HFFc6 (cell line): ENCODE results near the gene CLASRP. TPM values are rescaled to one million over a fixed set of nuclear protein-coding genes. Genes with fewer than 3 reads are reported as not detected.
A peak's percentile ranks its signal among the peaks of the same experiment; 100 is the strongest.

Experiments
- DNase-seq: peaks from one replicate; pipeline ENCODE4 v3.0.0-alpha.2; 2018
- H3K27ac Mint-ChIP-seq: 2 replicates; pipeline ENCODE4 v1.8.0; 2020; ENCODE audit warnings: mild to moderate bottlenecking, mixed read lengths
- H3K27me3 Mint-ChIP-seq: 2 replicates; pipeline ENCODE4 v1.8.0; 2021; ENCODE audit warnings: mild to moderate bottlenecking, moderate library complexity, mixed read lengths; ENCODE audit not compliant: insufficient read depth
- H3K36me3 Mint-ChIP-seq: 2 replicates; pipeline ENCODE4 v1.8.0; 2021; ENCODE audit warnings: low read depth, mixed read lengths
- H3K4me1 Mint-ChIP-seq: 2 replicates; pipeline ENCODE4 v1.8.0; 2020; ENCODE audit warnings: low read depth, mixed read lengths
- H3K4me3 Mint-ChIP-seq: 2 replicates; pipeline ENCODE4 v1.8.0; 2020; ENCODE audit warnings: mild to moderate bottlenecking, moderate library complexity, mixed read lengths
- H3K9me3 Mint-ChIP-seq: 2 replicates; pipeline ENCODE4 v1.8.0; 2020; ENCODE audit warnings: mild to moderate bottlenecking, mixed read lengths
- CTCF ChIP-seq: fragments of 200-600 bp; sonication (generic); IDR thresholded peaks from 2 replicates; pipeline ENCODE4 v1.5.0; 2021; ENCODE audit warnings: antibody characterized with exemption, mild to moderate bottlenecking
- total RNA-seq, 6 experiments: library from RNA; stranded (reverse); fragmentation: NEBNext Ultra II Directional; extraction: Animal tissue kit (Norgen Biotek cat#: 25700); gene quantifications; 2 replicates in 1 of 6; 3 replicates in 5 of 6; pipeline ENCODE4 v1.2.3, GENCODE V29; 2021

Gene CLASRP
- total RNA-seq, 6 experiments from 2014 or later = 29.9 to 42.9 (median 37.3) TPM

GRCh38 chr19:45097450-45097775, 58.6 kb downstream of the CLASRP start:
- Mint-ChIP-seq H3K9me3 (no peaks in the 10 kb centered on the region), H3K4me3 (peak overlapping the region; percentile 17; the same call in 1 of the 2 replicates), H3K36me3 (peaks cover 20% of the 10 kb centered on the region), H3K27ac (peak overlapping the region; percentile 88), H3K4me1 (peaks cover 75% of the 10 kb centered on the region), H3K27me3 (peaks cover 2% of the 10 kb centered on the region; the same call in 1 of the 2 replicates)
- DNase-seq = no peak
- no peak for TF ChIP-seq CTCF

- TF ChIP-seq CTCF = no peak
- peak overlapping the region; percentile 88 for H3K27ac Mint-ChIP-seq
- H3K36me3 Mint-ChIP-seq = peaks cover 20% of the 10 kb centered on the region
- H3K27me3 Mint-ChIP-seq = peaks cover under 1% of the 10 kb centered on the region; the same call in 1 of the 2 replicates
- peak overlapping the region; percentile 62 for H3K4me3 Mint-ChIP-seq
- H3K4me1 Mint-ChIP-seq = peaks cover 75% of the 10 kb centered on the region
- peak; percentile 91 for DNase-seq
- no peaks in the 10 kb centered on the region for H3K9me3 Mint-ChIP-seq
Observed at GRCh38 chr19:45097776-45098520, 59.1 kb downstream of the CLASRP start.

GRCh38 chr19:45098521-45099466, 59.9 kb downstream of the CLASRP start:
- TF ChIP-seq CTCF = no peak
- Mint-ChIP-seq H3K4me3 (peak overlapping the region; percentile 62), H3K27me3 (no peaks in the 10 kb centered on the region), H3K36me3 (peaks cover 16% of the 10 kb centered on the region), H3K27ac (peak overlapping the region; percentile 88), H3K4me1 (peaks cover 70% of the 10 kb centered on the region), H3K9me3 (no peaks in the 10 kb centered on the region)
- DNase-seq = no peak

- no peak for DNase-seq
- no peak overlapping the region for H3K4me3 Mint-ChIP-seq
- peaks cover 12% of the 10 kb centered on the region; the same call in 1 of the 2 replicates for H3K36me3 Mint-ChIP-seq
- H3K27ac Mint-ChIP-seq = peak overlapping the region; percentile 88
- H3K9me3 Mint-ChIP-seq = no peaks in the 10 kb centered on the region
- no peak for TF ChIP-seq CTCF
- H3K27me3 Mint-ChIP-seq = no peaks in the 10 kb centered on the region
- H3K4me1 Mint-ChIP-seq = peaks cover 62% of the 10 kb centered on the region
Observed at GRCh38 chr19:45099467-45100191, 60.8 kb downstream of the CLASRP start.

- Mint-ChIP-seq H3K27ac (peak overlapping the region; percentile 92), H3K27me3 (no peaks in the 10 kb centered on the region), H3K36me3 (peaks cover 12% of the 10 kb centered on the region; the same call in 1 of the 2 replicates), H3K9me3 (no peaks in the 10 kb centered on the region), H3K4me3 (no peak overlapping the region), H3K4me1 (peaks cover 57% of the 10 kb centered on the region)
- no peak for DNase-seq
- no peak for TF ChIP-seq CTCF
Observed at GRCh38 chr19:45100201-45100600, 61.4 kb downstream of the CLASRP start.
